ENCODE data around the gene CPT1C. TPM values are rescaled to one million over a fixed set of nuclear protein-coding genes. Genes with fewer than 3 reads are reported as not detected.

CPT1C gene
- total RNA-seq, 1 donor from 2014 or later, result 1.6 TPM

GRCh38 chr19:49761625-49762311, 70.9 kb downstream of the CPT1C start:
- no peak for DNase-seq

GRCh38 chr19:49763230-49763629, 72.3 kb downstream of the CPT1C start, which contains the start of gene TSKS:
TSS of gene TSKS (minus strand) at chr19:49763306. CDS start at chr19:49763247, 59 bp downstream.
- no peak for DNase-seq

Small RNA genes lying within 50 kb of the gene (small RNA-seq; reads per million reads assigned to genes)
- gene MIR5088 (ENCODE audit: low replicate concordance), result not detected

Other genes with a start within 250 kb of the CPT1C start
- 0.59 TPM for gene SLC17A7, start 249.6 kb upstream of the CPT1C start, total RNA-seq
- gene PIH1D1, start 239.3 kb upstream of the CPT1C start, total RNA-seq, result 49.7 TPM
- 22.5 TPM for gene ALDH16A1, start 237.9 kb upstream of the CPT1C start, total RNA-seq
- 1.3 TPM for gene FLT3LG, start 216.9 kb upstream of the CPT1C start, total RNA-seq
- gene RPL13A, start 203.5 kb upstream of the CPT1C start, total RNA-seq, result 3,296 TPM
- 2,894 TPM for gene RPS11, start 194.7 kb upstream of the CPT1C start, total RNA-seq
- gene FCGRT, start 178.5 kb upstream of the CPT1C start, total RNA-seq, result 96.1 TPM
- 71.9 TPM for gene RCN3, start 163.1 kb upstream of the CPT1C start, total RNA-seq
- gene NOSIP, start 110.6 kb upstream of the CPT1C start, total RNA-seq, result 28.4 TPM
- 2.8 TPM for gene PRRG2, start 109.8 kb upstream of the CPT1C start, total RNA-seq
- 6.9 TPM for gene PRR12, start 99.9 kb upstream of the CPT1C start, total RNA-seq
- 10.2 TPM for gene RRAS, start 51.0 kb upstream of the CPT1C start, total RNA-seq
- 8.5 TPM for gene SCAF1, start 48.9 kb upstream of the CPT1C start, total RNA-seq
- 42.6 TPM for gene IRF3, start 25.3 kb upstream of the CPT1C start, total RNA-seq
- gene BCL2L12, start 25.2 kb upstream of the CPT1C start, total RNA-seq, result 5.0 TPM
- gene PRMT1, start 13.8 kb upstream of the CPT1C start, total RNA-seq, result 129 TPM
- gene ADM5, start 1.5 kb upstream of the CPT1C start, total RNA-seq, result 0.69 TPM
- gene TSKS, start 72.2 kb downstream of the CPT1C start, total RNA-seq, result 0.30 TPM
- 31.4 TPM for gene AP2A1, start 75.9 kb downstream of the CPT1C start, total RNA-seq
- gene FUZ, start 122.2 kb downstream of the CPT1C start, total RNA-seq, result 13.4 TPM
- 17.4 TPM for gene MED25, start 127.2 kb downstream of the CPT1C start, total RNA-seq
- gene PTOV1, start 160.0 kb downstream of the CPT1C start, total RNA-seq, result 46.4 TPM
- 25.2 TPM for gene PNKP, start 176.5 kb downstream of the CPT1C start, total RNA-seq
- 4.3 TPM for gene AKT1S1, start 186.2 kb downstream of the CPT1C start, total RNA-seq
- 12.9 TPM for gene TBC1D17, start 186.6 kb downstream of the CPT1C start, total RNA-seq
- 0.49 TPM for gene IL4I1, start 205.8 kb downstream of the CPT1C start, total RNA-seq
- 2.0 TPM for gene ATF5, start 238.1 kb downstream of the CPT1C start, total RNA-seq
- 19.0 TPM for gene NUP62, start 238.4 kb downstream of the CPT1C start, total RNA-seq

Measured in skin of body (tissue), 3 donors.